HL-60/S4 (cell line): Measurements from ENCODE around the gene HS2ST1.

ENCODE experiments used
- in situ Hi-C: fragments of 300-500 bp; cut with MboI; formaldehyde crosslinking; loops from 2 replicates; pipeline ENCODE4 v1.14.3; 2022; ENCODE audit warnings: low sequenced_read_pairs

HS2ST1 gene

DNA sequence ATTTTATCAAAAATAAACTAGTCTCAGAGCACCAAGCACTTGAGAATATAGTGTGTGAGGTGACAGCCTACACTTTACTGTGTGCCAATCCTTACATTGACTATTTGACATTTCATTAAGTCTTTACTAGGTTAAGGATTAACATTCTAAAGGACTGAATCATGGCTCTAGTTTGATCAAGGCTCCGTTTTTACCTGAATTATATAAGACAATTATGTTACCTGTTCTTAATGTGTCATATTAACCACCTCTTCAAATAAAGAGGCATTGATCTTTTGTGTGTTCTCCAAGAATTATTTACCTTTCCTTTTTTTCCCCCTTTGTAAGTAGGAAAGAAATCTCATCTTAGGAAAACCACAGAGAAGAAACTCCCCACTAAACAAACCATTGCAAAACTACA lies 189.7 kb downstream of the HS2ST1 start:
- in situ Hi-C loops: no loop called here

DNA sequence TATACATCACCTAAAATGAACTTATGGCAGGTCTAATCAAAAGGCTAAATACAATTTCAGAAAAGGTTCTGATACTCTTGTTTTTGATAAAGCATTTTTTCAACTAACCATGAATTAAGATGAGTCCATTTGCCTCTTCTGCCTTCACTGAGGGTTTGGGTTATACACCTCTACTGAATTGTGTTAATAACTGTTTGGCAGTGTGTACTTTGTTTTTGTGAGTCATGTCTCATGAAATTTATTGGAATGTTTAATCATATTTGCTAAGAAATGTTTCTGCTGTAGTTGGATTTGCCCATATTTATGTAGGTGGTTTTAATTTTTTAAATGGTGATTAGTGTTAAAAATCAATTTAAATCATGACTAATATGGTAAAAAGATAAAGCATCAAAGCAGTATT lies 190.5 kb downstream of the HS2ST1 start:
- in situ Hi-C loops: no loop called here

DNA sequence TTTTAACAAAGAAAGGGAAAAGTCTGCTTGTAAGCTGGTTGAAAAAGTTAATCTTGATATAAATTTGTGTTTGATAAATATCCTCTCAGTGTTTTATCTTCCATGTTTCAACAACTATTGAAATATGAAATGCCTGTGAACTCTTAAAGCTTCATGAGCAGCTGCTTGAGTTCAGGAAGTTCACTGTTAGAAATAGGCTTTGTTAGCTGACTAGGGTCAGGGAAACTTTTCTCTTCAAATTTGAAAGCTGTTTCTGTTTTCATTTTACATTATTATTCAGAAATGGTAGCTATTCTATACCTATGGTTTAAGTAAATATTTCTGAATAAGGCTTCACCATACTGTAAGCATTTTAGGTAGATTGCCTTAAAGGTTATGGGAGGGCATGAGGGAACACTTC lies 191.7 kb downstream of the HS2ST1 start:
- in situ Hi-C loops: no loop called here

DNA sequence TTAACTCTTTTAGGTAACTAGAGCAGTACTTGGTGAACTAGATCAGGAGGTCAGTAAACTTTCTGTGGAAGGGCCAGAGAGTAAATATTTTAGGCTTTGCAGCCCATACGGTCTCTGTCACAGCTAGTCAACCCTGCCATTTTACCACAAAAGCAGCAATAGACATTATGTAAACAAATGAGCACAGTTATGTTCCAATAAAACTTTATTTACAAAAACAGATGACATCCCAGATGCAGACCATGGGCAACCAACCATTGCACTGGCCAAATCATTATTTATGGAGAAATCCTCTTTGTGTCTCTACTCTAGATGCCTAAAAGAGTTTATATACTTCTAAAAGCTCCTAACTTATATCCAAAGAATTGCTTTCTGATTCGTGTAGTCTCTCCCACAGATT lies 192.4 kb downstream of the HS2ST1 start:
- in situ Hi-C loops: no loop called here

DNA sequence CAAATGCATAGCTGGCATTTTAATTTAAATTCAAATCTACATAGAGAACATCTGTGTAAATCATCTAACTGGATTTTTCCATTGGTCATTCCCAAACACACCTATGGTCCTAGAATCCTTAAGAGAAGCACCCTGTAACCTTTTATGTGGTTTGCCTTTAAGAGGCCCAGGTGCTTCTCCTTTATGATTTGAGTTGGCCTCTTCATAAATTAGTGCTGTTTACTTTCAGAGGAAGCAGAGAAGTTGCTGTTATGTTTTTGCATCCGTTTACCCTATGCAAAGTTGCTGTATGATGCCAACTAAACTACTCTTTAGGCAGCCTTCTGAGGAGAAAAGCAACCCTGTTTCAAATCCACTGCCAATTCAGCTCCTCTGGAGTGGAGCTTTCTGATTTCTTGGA lies 193.8 kb downstream of the HS2ST1 start:
- in situ Hi-C loops: no loop called here

DNA sequence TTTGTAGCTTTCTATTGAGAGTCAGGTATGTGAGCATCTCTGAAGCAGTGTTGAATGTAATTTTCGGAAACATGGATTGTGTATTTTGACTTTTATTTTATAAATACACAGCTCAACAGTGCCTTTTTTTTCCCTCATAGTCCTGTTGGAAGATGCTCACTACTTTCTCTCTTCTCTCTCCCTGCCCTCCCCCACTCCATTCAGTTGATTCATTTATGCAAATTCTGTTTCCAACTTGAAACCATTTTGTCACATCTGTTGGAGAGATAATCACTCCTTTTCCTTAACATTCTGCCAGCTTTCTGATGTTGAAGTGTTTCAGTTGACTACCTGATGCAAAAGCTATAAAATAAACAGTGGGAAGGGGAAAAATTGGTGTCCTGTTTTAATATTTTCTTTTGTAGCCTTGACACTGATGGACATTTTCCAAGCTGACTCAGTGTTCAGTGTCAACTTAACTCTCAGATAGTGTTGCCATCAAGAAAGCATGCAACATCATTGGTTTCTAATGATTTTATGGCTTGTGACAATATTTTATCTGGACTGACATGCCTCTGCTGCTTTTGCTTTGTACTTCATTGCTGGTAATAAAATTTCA lies 194.5 kb downstream of the HS2ST1 start:
- in situ Hi-C loops: no loop called here

DNA sequence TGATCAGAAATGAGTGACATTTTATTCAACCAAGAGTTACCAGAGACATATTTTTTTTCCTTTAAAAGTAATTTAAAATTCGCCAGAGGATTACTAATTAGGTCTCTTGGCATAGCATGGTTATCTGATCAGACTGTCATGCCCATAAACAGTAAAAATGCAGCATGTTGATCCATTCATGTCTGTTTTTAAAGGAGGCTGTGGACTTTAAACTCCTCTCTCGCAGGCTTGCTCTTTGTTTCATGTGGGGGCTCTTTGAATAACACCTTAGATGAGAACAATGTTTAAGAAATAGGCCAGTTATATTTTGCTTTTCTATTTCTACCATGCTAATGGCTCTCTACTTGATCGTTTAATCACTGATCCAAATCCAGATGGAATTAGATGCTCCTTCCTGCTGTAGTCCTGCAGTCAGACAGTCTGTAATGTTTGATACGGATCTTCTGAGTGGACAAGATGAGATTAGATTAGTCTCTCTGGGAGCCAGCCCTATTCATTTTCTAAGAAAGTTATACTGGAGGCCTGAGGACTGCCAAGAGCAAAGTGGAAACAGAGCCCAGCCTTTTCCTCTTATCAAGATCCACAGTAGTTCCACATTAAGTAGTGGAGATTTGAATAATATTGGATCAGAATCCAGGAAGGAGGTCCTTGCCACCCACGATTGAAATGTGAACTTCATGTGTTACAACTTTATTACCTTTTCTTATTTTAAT lies 197.4 kb downstream of the HS2ST1 start:
- in situ Hi-C loops: no loop called here

DNA sequence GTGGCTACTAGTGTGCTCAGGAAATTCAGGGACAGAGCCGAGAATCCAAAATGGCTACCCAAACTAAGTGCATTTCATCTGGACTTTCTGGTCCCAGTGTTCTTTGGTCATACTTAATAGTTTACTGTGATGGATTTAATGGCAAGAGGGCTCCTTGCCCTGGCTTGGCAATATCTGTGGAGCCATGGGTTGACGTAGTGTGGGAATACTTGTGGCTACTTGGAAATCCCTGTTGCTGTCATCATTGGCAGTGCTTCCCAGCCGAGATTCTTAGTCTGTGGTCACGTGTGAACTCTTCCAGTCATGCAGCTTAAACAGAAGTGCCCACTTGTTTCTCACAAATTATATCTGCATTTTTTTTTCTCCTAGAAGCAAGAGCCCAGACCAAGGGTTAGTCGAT lies 198.9 kb downstream of the HS2ST1 start:
- in situ Hi-C loops: no loop called here

DNA sequence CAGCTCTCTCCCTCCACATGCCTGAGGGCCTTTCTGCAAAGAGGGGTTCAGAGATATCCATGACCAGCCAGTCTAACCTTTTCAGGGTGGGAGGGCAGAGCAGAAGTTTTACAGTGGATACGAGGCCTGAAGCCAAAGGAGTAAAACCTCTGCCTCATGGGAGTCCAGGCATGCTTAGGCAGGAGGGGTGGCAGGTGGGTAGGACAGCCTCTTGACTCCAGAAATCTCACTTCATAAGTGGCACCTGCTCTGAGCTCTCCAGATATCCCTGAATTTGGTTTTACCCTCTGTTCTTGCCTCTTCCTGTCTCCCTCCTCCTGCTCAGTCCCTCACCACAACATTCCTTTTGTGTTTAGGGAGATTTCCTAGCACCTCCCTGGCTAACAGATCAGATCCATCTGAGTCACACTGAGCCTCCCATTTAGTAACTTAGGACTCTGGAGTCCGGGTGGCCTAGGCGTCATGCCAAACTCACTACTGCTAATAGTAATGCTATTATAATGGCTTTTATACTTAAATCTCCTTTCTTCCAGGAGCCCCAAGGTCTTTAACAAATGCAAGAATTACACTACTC lies 201.0 kb downstream of the HS2ST1 start:
- in situ Hi-C loops: no loop called here

DNA sequence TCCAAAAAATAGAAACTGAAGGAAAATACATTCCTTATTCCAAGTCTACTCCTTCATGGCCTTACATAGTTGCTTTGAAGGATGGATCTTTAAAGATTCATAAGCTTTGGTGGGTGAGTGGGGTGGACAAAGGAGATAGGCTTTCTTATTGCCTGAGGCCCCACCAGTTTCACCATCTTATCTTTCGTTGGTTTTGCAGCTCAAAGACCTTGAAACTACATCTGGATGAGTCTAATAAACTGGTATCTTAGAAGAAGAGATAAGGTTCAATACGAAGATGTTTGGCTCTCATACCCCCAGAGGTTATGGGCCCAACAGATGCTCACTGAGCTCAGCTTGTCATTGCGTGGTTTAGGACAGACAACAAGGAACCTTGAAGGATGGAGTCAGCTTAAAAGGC lies 201.5 kb downstream of the HS2ST1 start:
- in situ Hi-C loops: no loop called here

DNA sequence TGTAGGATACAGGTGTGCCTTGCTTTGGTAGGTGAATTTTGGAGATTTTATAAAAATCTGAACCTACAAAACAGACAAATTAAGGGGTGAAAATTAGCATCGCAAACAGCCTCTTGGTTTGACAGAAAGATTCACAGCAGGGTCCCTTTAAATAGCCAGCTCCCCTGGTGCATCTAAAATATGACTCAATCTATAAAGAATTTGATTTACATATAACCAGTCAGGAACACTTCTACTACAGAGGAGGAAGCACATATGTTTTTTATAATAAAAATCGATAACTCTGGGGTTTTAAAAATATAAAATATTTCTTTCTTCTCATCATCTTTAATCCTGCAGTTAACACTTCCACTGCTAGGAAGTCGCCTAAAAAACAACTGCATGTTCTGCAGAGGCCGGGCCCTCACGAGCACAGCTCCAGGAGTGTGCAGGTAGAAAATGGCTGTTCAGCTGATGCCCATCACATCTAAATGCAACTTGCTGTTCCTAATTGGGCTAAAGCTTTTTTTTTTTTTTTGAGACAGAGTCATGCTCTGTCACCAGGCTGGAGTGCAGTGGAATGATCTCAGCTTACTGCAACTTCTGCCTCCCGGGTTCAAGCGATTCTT lies 203.4 kb downstream of the HS2ST1 start:
- in situ Hi-C loops: no loop called here

DNA sequence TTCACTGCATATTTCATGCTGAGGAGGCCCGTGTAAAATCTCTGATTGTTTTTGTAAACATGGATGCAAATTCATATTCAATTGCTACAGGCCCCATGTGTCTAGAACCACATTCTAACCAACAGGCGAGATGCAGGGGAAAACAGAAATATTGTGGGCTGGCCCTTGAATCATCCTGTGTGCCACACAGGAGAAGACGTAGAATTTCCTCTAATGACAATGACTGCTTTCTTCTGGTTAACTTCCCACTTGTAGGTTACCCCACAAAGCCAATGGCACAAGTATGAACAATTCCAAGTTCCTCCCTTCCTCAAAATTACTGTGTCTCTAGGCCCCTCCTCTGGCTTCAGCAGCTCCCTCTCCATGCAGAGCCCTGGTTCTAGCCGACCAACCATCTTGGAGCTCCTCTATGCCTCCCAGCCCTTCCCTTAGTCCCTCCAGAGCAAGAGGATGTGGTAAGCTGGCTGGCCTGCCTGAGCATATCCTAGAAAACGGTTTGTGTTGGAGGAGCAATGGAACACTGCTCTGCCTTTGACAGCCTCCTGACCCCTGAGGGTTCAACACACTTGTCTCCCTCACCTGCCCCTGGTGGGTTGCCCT lies 205.2 kb downstream of the HS2ST1 start:
- in situ Hi-C loops: no loop called here

DNA sequence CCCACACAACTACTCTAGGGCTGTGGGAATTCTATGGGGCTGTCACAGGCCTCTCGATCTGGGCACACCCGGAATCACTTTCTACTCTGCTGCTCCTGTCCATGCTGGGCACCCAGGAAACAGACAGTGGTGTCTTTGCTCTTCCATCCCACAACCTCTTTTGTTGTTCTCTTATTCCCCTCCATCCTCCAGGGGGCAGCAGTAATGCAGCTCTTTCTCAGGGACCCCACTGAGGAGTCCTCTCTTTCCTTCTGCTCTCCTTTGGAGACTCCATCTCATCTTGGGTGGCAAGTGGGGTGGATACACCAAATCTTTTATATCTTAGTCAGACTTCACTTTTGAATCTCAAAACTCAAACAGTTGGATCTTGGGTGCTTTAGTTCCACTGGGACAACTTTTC lies 206.3 kb downstream of the HS2ST1 start:
- in situ Hi-C loops: no loop called here

DNA sequence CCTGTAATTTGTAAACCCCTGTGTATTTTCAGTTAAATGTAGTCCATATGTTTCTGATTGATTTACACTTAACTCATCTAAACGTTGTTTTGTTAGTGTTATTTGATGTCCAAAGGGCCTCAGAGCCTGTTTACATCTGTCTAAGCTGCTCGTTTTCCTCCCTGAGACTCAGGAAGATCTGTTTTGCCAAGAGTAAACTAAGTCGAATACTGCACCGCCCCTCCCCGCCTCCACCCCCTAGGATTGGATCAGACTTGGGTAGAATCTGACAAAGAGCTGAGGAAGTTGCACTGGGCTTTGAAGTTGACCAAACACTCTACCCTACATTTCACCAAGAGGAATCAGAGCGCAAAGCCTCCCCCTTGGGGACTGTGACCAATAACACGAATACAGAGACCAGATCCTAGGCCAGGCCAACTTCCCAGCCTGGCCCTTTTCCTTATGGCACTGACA lies 207.3 kb downstream of the HS2ST1 start:
- in situ Hi-C loops: no loop called here

DNA sequence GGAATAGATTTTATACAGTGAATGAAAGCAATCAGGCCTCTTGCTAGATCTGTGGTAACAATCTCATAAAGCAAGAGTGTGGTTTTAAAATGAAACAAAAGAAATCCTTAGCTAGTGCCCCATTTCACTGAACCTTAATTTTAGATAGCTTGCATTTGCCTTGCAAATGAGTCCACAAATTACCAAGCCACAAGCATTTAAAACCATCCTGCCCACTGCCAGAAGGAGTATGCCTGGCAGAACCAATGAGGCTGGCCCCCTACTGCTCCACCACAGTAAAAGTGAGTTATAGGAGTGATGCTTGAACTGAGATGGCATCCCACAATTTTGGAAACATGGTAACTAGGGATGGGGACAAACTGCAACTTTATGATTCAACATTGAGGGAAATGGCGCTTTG lies 207.8 kb downstream of the HS2ST1 start:
- in situ Hi-C loops: no loop called here

DNA sequence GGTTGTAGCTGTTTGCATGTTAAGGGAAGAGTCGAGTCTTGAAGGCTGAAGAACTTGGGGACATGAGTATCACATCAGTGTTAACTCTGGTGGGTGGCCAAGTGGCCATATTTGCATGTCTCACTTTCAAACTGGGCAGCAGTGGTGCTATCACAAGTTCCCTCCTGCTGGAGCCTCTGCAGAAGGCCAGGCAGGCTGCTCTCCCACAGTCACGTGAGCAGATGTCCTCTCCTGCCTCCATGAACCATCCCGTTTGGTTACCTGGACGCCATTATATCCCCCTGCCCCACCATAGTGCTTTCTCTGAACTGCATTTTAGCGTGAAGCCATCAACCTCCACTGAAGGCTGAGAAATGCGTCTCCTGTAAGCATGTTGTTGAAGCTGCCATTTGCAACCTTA lies 209.2 kb downstream of the HS2ST1 start:
- in situ Hi-C loops: no loop called here

DNA sequence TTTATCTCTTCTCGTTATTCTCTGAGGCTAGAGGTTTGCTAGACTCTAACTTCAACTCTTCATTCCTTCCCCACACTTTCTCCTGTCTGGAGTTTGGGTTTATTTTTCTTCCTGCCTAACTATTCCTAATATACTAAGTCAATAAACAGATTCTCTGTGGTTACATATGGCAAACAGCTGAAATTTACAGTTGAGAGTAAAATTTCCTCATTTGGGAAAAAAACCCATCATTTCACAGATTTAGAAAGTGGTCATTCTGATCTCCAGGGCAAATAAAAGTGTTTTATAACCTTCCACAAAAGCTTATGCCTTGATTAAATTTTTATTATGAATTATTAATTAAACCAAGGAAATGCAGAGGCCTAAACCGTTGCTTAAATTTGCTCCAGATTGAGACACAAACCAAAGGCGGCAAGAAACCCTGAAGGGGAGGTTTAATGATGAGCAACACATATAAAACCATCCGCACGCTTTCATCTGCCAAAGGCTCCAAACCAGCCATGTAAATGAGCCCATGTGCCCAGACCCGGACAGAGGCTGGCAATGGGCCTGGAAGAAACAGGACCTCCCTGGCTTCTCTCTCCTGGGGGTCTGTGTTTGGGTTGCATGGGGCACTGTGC lies 212.6 kb downstream of the HS2ST1 start:
- in situ Hi-C loops: loop anchor here (25.0 kb wide), 1 partner anchor 835 kb away; no protein-coding TSS in a partner anchor

DNA sequence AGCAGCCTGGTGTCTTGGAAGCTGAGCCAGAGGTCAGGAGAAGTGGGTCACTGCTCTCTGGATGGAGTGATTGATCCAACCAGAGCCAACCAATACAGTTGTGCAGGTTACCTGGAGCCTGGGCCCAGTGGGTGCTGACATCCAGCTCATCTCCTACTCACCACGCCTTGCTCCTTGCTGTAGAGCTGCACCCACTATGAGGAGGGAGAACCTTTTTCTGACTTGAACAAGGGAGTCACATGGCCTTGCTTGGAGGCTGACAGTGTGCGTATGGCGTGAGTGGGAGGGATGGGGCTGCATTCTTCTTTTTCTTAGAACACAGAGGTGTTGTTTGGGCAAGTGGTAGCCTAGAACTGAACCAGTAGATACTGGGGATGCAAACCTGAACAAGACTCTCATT lies 213.1 kb downstream of the HS2ST1 start:
- in situ Hi-C loops: loop anchor here (25.0 kb wide), 1 partner anchor 835 kb away; no protein-coding TSS in a partner anchor

DNA sequence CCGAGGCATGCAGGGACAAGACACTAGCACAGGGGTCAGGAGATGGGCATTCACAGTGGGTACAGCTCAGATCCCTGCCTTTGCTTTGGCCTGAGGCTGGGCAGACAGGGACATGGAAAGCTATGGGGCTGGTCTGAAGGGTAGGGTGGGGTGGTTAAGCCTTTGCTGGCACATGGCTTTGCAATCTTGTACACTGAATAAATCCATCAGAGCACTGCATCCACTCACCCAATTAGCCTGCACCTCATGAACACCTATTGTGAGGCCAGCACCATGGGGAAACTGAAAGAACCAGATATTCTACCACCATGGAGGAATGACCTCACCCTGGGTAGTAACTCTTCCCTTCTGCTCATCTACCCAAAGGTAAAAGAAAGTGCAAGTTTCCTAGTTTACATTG lies 214.6 kb downstream of the HS2ST1 start:
- in situ Hi-C loops: loop anchor here (25.0 kb wide), 1 partner anchor 833 kb away; no protein-coding TSS in a partner anchor

DNA sequence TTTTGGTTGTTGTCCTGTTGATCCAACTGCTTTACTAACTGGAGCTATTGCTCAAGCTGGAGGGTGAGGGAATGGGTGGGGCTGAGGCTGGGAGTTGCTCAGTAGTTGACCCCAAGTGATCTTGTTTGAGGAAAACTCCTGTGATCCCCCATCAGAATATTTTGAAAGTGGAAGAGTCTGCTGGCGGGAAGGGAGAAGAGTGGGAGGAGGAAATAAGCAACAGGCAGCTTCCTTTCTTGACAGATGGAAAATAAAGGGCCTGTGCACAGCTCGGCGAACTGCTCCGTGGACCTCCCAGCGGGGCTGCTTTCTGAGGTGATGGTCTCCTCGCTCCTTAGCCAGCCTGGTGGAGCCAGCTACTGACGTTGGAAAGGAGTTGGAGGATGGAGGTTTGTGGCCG lies 215.2 kb downstream of the HS2ST1 start:
- in situ Hi-C loops: loop anchor here (25.0 kb wide), 1 partner anchor 833 kb away; no protein-coding TSS in a partner anchor

DNA sequence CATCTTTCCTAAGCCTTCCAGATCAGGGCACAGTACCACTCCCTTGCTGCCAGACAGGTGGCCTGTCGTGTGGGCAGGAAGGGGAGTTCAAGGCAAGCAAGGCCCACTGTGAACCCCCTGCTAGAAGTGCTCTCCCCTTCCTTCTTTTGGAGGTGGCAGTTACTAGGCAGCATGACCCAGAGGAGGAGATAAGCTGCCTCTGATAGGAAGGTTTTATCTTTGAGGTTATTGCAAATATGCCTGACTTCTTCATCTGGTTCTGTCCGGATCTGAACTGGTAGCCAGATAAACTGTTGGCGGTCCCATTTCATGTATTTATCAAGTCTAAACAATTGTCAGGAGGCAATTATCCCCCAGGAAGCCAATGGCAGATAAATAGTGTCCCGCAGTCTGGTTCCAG lies 216.0 kb downstream of the HS2ST1 start:
- in situ Hi-C loops: loop anchor here (25.0 kb wide), 1 partner anchor 832 kb away; no protein-coding TSS in a partner anchor
